GM10248 (cell line): ENCODE measurements around the gene STXBP6.

ENCODE experiments used
- CTCF ChIA-PET: fragments of 300-600 bp; sonication (Branson Sonifier 250); formaldehyde crosslinking; extraction: SDS; loops from one replicate; lab custom pipeline; 2021; ENCODE audit warnings: antibody characterized with exemption; lab: Yijun Ruan, JAX
- POLR2A ChIA-PET: fragments of 350-650 bp; sonication (Branson Sonifier 250); formaldehyde crosslinking; extraction: SDS; loops from one replicate; lab custom pipeline; 2020; ENCODE audit warnings: antibody characterized with exemption; lab: Yijun Ruan, JAX
- DNase-seq: peaks from one replicate; pipeline ENCODE4 v3.0.0; 2012; ENCODE audit errors: extremely low spot score
- CTCF ChIP-seq: IDR thresholded peaks from 2 replicates; pipeline ENCODE4 v1.5.1; 2012; ENCODE audit warnings: mild to moderate bottlenecking, low read depth; ENCODE audit errors: extremely low read depth, missing control alignments, control extremely low read depth

Gene STXBP6

GRCh38 chr14:24852312-24853060 is 197.5 kb downstream of the STXBP6 start:
- ChIA-PET POLR2A (no interaction called here), CTCF (interaction anchor here (1.5 kb wide), 1 partner anchor 13 kb away, joined by 3 read pairs; no protein-coding TSS in a partner anchor)
- DNase-seq = no peak
- no peak for TF ChIP-seq CTCF

- ChIA-PET CTCF (no interaction called here), POLR2A (no interaction called here)
- DNase-seq = no peak
- TF ChIP-seq CTCF = no peak
Measured at GRCh38 chr14:24851837-24852236, 198.1 kb downstream of the STXBP6 start.

GRCh38 chr14:24851406-24851805 is 198.5 kb downstream of the STXBP6 start:
- CTCF ChIA-PET = no interaction called here
- no peak for TF ChIP-seq CTCF
- POLR2A ChIA-PET = no interaction called here
- no peak for DNase-seq

GRCh38 chr14:24850072-24850471 is 199.9 kb downstream of the STXBP6 start:
- DNase-seq = no peak
- TF ChIP-seq CTCF = no peak
- ChIA-PET POLR2A (no interaction called here), CTCF (no interaction called here)

GRCh38 chr14:24849471-24849870 is 200.5 kb downstream of the STXBP6 start:
- CTCF ChIA-PET = no interaction called here
- TF ChIP-seq CTCF = no peak
- DNase-seq = no peak
- POLR2A ChIA-PET = no interaction called here

- ChIA-PET CTCF (interaction anchor here (0.7 to 1.0 kb wide), 3 partner anchors 16 to 24 kb away, joined by 3 read pairs; no protein-coding TSS in a partner anchor), POLR2A (no interaction called here)
- no peak for TF ChIP-seq CTCF
- DNase-seq = no peak
Measured at GRCh38 chr14:24848102-24848790, 201.7 kb downstream of the STXBP6 start.
